Thoracic aorta (tissue), 2 donors: ENCODE measurements around the gene TM2D1. TPM values are rescaled to one million over a fixed set of nuclear protein-coding genes. Genes with fewer than 3 reads are reported as not detected.

ENCODE experiments used
- ATAC-seq: fragments of 150-250 bp; one replicate; pipeline ENCODE4 v1.8.0; 2017; ENCODE audit warnings: low read depth; ENCODE audit not compliant: insufficient number of reproducible peaks, low FRiP score
- DNase-seq: peaks from one replicate; pipeline ENCODE4 v3.0.0-alpha.2; 2020; ENCODE audit warnings: low spot score
- H3K27ac ChIP-seq, 2 donors: fragments of 200-600 bp; sonication (generic); 1 replicate in 1 of 2; 2 replicates in 1 of 2; pipeline ENCODE4 v1.5.1; 2016; ENCODE audit warnings: mild to moderate bottlenecking in 2 of 2, moderate library complexity in 2 of 2
- H3K27me3 ChIP-seq: fragments of 200-600 bp; sonication (generic); replicated peaks from 2 replicates; pipeline ENCODE4 v1.6.0; 2016; ENCODE audit warnings: mild to moderate bottlenecking; ENCODE audit not compliant: insufficient read depth
- H3K36me3 ChIP-seq: fragments of 200-600 bp; sonication (generic); one replicate; pipeline ENCODE4 v1.5.1; 2016
- H3K4me1 ChIP-seq, 2 donors: fragments of 200-600 bp; sonication (generic); 1 replicate in 1 of 2; 2 replicates in 1 of 2; pipeline versions ENCODE4 v1.5.1 to v1.6.0; 2016; ENCODE audit warnings: low read depth in 2 of 2, mild to moderate bottlenecking in 1 of 2; ENCODE audit not compliant: control insufficient read depth in 1 of 2
- H3K4me3 ChIP-seq: fragments of 200-600 bp; sonication (generic); 2 replicates; pipeline ENCODE4 v1.5.1; 2016; ENCODE audit warnings: mild to moderate bottlenecking
- H3K9me3 ChIP-seq: fragments of 200-600 bp; sonication (generic); 2 replicates; pipeline ENCODE4 v1.5.1; 2016
- total RNA-seq, 2 donors: library from RNA; depleted of rRNA; stranded (reverse); fragments of >200 nt; gene quantifications; one replicate each; pipeline versions ENCODE4 v1.1.0 to v1.2.3, GENCODE V29; 2016
- TF ChIP-seq, protein P1 (sequence below): fragments of 200-600 bp; sonication (generic); IDR thresholded peaks from one replicate; pipeline ENCODE4 v1.5.1; 2019; ENCODE audit warnings: antibody characterized with exemption

The TM2D1 gene
- total RNA-seq, 2 donors from 2014 or later = 93.7 to 114 TPM

DNA sequence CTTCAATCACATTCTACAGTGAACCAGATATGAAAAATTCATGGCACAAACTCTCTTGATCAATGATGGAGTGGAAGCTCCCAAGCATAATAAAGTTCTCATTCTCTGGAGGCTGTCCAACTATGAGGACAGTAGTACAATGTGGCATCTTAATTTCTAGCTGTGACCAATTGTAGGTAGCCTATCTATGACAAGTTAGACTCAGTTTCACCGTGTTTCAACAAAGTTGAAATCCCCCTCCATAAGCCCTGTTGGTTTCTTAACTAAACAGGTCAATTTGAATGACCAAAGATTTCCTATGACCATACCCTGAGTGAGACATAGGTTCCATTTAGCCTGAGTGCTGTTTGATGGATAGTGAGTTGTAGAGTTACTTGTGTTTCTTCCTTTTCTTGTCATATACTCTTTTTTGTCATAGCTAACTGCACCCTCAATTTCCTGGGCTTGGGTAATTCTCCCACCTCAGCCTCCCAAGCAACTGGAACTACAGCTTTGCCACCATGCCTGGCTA, 29.1 kb upstream of the TM2D1 start:
- ATAC-seq = no peak
- H3K36me3 ChIP-seq = no peaks in the 10 kb centered on the region

GRCh38 chr1:61752921-61753389, 28.0 kb upstream of the TM2D1 start:
- H3K4me1 ChIP-seq = peaks cover 0 to under 1% of the 10 kb centered on the region in 2 donors

More for the DNA sequence above, 29.1 kb upstream of the TM2D1 start:
- Histone ChIP-seq H3K4me1 (peaks cover 0 to 12% of the 10 kb centered on the region in 2 donors), H3K4me3 (no peak overlapping the region), H3K27ac (no peak overlapping the region), H3K9me3 (no peaks in the 10 kb centered on the region), H3K27me3 (no peaks in the 10 kb centered on the region)
- no peak for DNase-seq
- TF ChIP-seq, protein P1, sequence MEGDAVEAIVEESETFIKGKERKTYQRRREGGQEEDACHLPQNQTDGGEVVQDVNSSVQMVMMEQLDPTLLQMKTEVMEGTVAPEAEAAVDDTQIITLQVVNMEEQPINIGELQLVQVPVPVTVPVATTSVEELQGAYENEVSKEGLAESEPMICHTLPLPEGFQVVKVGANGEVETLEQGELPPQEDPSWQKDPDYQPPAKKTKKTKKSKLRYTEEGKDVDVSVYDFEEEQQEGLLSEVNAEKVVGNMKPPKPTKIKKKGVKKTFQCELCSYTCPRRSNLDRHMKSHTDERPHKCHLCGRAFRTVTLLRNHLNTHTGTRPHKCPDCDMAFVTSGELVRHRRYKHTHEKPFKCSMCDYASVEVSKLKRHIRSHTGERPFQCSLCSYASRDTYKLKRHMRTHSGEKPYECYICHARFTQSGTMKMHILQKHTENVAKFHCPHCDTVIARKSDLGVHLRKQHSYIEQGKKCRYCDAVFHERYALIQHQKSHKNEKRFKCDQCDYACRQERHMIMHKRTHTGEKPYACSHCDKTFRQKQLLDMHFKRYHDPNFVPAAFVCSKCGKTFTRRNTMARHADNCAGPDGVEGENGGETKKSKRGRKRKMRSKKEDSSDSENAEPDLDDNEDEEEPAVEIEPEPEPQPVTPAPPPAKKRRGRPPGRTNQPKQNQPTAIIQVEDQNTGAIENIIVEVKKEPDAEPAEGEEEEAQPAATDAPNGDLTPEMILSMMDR = no peak

GRCh38 chr1:61749574-61749973, 24.6 kb upstream of the TM2D1 start:
- Histone ChIP-seq H3K4me1 (peaks cover 10 to 23% of the 10 kb centered on the region in 2 donors), H3K4me3 (no peak overlapping the region), H3K9me3 (no peaks in the 10 kb centered on the region), H3K36me3 (no peaks in the 10 kb centered on the region), H3K27ac (no peak overlapping the region), H3K27me3 (no peaks in the 10 kb centered on the region)
- TF ChIP-seq, protein P1 = no peak
- DNase-seq = no peak
- no peak for ATAC-seq

More at GRCh38 chr1:61752921-61753389, 28.0 kb upstream of the TM2D1 start:
- no peak overlapping the region for H3K27ac ChIP-seq
- ATAC-seq = no peak
- H3K36me3 ChIP-seq = no peaks in the 10 kb centered on the region
- H3K27me3 ChIP-seq = no peaks in the 10 kb centered on the region
- H3K4me3 ChIP-seq = no peak overlapping the region
- H3K9me3 ChIP-seq = no peaks in the 10 kb centered on the region
- TF ChIP-seq, protein P1 = no peak
- no peak for DNase-seq

DNA sequence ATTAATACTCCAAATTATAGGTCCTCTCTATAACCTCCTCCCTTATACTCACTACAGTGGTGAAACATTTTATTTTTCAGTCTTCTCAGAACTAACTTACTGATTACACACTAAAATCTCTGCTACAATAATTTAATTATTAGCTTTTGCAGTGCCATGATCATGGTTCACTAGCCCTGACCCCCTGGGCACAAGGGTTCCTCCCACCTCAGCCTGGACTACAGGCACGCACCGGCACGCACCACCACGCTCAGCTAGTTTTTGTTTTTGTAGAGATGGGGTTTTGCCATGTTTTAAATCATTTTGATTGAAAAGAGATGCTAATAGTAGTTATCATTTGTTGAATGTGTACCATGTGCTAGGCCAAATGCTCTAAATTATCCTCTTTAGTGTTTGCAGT, 23.6 kb upstream of the TM2D1 start:
- ATAC-seq = no peak
- H3K36me3 ChIP-seq = no peaks in the 10 kb centered on the region
- no peak overlapping the region for H3K4me3 ChIP-seq
- DNase-seq = no peak
- no peaks in the 10 kb centered on the region for H3K27me3 ChIP-seq
- peaks cover 17 to 33% of the 10 kb centered on the region in 2 donors for H3K4me1 ChIP-seq
- TF ChIP-seq, protein P1 = no peak
- H3K9me3 ChIP-seq = no peaks in the 10 kb centered on the region
- no peak overlapping the region for H3K27ac ChIP-seq

GRCh38 chr1:61746813-61747212, 21.9 kb upstream of the TM2D1 start:
- peaks cover 18 to 39% of the 10 kb centered on the region in 2 donors for H3K4me1 ChIP-seq
- TF ChIP-seq, protein P1 = no peak
- no peak for DNase-seq
- peak overlapping the region; percentile 45 for H3K4me3 ChIP-seq
- no peaks in the 10 kb centered on the region for H3K36me3 ChIP-seq
- H3K27me3 ChIP-seq = no peaks in the 10 kb centered on the region
- H3K27ac ChIP-seq = peak overlapping the region; percentile 66 to 67
- no peaks in the 10 kb centered on the region for H3K9me3 ChIP-seq
- no peak for ATAC-seq
